Measurements from ENCODE around the gene FAM13C. TPM values are rescaled to one million over a fixed set of nuclear protein-coding genes. Genes with fewer than 3 reads are reported as not detected.

FAM13C gene
- total RNA-seq, 1 donor from 2014 or later = 10.1 TPM

DNA sequence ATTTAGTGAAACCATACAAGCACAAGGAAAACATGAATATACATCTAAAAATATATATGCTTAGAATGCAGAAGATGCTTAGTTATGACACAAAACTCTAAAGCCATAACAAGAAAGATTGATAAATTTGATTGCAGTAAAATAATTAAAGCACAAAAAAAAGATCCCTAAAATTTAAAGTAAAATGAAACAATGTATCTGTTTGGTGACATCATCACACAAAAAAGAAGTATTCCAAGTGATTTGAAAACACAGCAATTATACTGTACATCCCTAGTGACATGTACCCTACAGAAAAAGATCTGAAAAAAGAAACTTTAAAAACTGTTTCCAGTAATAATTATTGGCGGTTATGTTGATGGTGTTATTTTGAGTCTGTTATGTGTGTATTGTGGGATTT is 148.2 kb downstream of the FAM13C start:
- TF ChIP-seq, protein P1, sequence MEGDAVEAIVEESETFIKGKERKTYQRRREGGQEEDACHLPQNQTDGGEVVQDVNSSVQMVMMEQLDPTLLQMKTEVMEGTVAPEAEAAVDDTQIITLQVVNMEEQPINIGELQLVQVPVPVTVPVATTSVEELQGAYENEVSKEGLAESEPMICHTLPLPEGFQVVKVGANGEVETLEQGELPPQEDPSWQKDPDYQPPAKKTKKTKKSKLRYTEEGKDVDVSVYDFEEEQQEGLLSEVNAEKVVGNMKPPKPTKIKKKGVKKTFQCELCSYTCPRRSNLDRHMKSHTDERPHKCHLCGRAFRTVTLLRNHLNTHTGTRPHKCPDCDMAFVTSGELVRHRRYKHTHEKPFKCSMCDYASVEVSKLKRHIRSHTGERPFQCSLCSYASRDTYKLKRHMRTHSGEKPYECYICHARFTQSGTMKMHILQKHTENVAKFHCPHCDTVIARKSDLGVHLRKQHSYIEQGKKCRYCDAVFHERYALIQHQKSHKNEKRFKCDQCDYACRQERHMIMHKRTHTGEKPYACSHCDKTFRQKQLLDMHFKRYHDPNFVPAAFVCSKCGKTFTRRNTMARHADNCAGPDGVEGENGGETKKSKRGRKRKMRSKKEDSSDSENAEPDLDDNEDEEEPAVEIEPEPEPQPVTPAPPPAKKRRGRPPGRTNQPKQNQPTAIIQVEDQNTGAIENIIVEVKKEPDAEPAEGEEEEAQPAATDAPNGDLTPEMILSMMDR (conservative IDR thresholded peaks at IDR 0.05) = no peak
- no peaks in the 10 kb centered on the region for H3K4me1 Mint-ChIP-seq (ENCODE audit: unreplicated experiment)
- no peak overlapping the region for H3K27ac Mint-ChIP-seq
- H3K4me3 Mint-ChIP-seq = no peak overlapping the region
- no peaks in the 10 kb centered on the region for H3K36me3 Mint-ChIP-seq
- DNase-seq (ENCODE audit: extremely low spot score, unreplicated experiment) = no peak
- H3K27me3 Mint-ChIP-seq = no peaks in the 10 kb centered on the region
- no peaks in the 10 kb centered on the region for H3K9me3 Mint-ChIP-seq

DNA sequence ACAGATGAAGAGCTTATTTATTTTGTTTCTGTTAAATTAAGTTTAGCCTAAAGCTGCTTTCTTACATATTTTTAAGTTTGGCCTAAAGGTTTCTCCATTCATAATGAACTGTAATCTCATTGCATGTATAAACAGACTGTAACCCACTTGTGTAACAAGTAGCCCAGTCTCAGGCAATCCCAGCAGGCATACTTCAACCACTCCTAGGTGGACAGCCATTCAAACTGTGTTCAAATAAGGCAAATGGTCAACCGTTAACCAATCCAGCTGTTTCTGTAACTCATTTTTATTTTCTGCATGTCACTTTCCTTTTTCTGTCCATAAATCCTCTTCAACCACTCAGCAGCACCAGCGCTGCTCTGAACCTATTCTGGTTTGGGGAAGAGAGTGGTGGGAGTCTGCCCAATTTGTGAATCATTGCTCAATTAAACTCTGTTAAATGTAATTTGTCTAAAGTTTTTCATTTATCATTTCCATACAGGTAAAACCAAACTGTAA is 150.0 kb downstream of the FAM13C start:
- TF ChIP-seq, protein P1 (conservative IDR thresholded peaks at IDR 0.05) = no peak
- H3K9me3 Mint-ChIP-seq = peaks cover 9% of the 10 kb centered on the region
- H3K4me1 Mint-ChIP-seq (ENCODE audit: unreplicated experiment) = no peaks in the 10 kb centered on the region
- H3K27me3 Mint-ChIP-seq = no peaks in the 10 kb centered on the region
- H3K36me3 Mint-ChIP-seq = peaks cover 9% of the 10 kb centered on the region
- H3K4me3 Mint-ChIP-seq = no peak overlapping the region
- no peak for DNase-seq (ENCODE audit: extremely low spot score, unreplicated experiment)
- H3K27ac Mint-ChIP-seq = no peak overlapping the region

DNA sequence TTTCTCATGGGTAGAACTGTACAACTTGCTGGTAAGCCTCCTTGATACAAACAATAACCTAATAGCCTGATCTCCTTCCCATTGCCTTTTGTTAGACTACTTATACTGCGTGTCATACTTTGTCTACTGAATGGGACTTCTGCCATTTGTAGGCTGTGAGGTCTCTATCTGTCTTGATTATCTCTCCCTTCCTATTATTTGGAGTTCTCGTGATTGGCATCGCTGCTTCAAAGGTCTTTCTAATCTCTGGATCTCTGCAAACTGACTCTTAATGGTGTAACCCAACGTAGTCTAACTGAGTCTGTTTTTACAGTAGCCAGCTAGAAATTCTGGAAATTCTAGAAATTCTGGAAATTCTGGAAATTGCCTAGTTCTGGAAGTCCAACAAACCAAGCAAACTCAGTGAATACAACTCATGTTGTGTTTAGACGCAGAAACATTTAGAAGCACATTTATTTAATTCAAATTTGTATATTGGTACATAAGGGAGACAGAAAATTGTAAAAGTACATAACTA is 156.1 kb downstream of the FAM13C start:
- no peak overlapping the region for H3K4me3 Mint-ChIP-seq

More for the DNA sequence above, 156.1 kb downstream of the FAM13C start:
- DNase-seq (ENCODE audit: extremely low spot score, unreplicated experiment) = no peak
- peaks cover 15% of the 10 kb centered on the region for H3K9me3 Mint-ChIP-seq
- TF ChIP-seq, protein P1 (conservative IDR thresholded peaks at IDR 0.05) = no peak
- no peaks in the 10 kb centered on the region for H3K27me3 Mint-ChIP-seq
- no peaks in the 10 kb centered on the region for H3K4me1 Mint-ChIP-seq (ENCODE audit: unreplicated experiment)
- peaks cover 25% of the 10 kb centered on the region for H3K36me3 Mint-ChIP-seq
- H3K27ac Mint-ChIP-seq = no peak overlapping the region

Other genes with a start within 250 kb of the FAM13C start
- gene PHYHIPL, start 185.9 kb downstream of the FAM13C start, total RNA-seq (ENCODE audit: low replicate concordance) = 14.3 and 23.8 TPM in 2 replicates

Data from type B pancreatic cell (in vitro differentiated cells).